Astrocyte of the cerebellum (primary cell): ENCODE measurements around the gene TRAF3.
"Not testable (repeated sequence)": the region's sequence is repeated elsewhere in the genome, so short reads cannot be mapped to it uniquely, and the experiment has no call there.

Source experiments
- DNase-seq: peaks from one replicate; pipeline ENCODE4 v3.0.0-alpha.2; 2011; ENCODE audit warnings: low read depth
- H3K4me3 ChIP-seq: 2 replicates; pipeline ENCODE4 v1.5.1; 2011; ENCODE audit warnings: mild to moderate bottlenecking, low read depth, low read length, moderate library complexity
- in situ Hi-C: cut with HindIII; loops from 2 replicates; pipeline ENCODE4 v1.10.0; 2017; ENCODE audit warnings: low sequenced_read_pairs
- TF ChIP-seq, protein P1 (sequence below): IDR thresholded peaks from 2 replicates; pipeline ENCODE4 v1.5.1; 2012; ENCODE audit warnings: low read length, low read depth, moderate library complexity, mild to moderate bottlenecking; ENCODE audit errors: missing control alignments

Gene TRAF3

DNA sequence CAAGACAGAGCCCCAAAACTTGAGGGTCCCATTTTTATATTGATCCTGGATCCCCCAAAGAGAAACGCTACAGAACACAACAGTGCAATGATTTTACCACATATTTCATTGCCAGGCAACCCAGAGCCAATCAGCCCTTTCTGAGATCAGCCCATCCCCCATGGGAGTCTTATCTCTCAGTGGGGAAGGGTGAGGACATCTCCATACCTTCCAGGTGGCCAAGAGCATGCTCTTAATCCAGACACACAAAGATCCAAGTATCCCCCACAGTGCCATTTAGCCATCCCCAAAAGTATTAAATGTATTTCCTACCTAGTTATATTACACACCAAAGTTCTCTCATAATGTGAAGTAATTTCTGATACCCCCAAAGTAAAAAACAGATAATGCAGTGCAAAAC lies 82.7 kb downstream of the TRAF3 start:
- no peak for DNase-seq
- TF ChIP-seq, protein P1, sequence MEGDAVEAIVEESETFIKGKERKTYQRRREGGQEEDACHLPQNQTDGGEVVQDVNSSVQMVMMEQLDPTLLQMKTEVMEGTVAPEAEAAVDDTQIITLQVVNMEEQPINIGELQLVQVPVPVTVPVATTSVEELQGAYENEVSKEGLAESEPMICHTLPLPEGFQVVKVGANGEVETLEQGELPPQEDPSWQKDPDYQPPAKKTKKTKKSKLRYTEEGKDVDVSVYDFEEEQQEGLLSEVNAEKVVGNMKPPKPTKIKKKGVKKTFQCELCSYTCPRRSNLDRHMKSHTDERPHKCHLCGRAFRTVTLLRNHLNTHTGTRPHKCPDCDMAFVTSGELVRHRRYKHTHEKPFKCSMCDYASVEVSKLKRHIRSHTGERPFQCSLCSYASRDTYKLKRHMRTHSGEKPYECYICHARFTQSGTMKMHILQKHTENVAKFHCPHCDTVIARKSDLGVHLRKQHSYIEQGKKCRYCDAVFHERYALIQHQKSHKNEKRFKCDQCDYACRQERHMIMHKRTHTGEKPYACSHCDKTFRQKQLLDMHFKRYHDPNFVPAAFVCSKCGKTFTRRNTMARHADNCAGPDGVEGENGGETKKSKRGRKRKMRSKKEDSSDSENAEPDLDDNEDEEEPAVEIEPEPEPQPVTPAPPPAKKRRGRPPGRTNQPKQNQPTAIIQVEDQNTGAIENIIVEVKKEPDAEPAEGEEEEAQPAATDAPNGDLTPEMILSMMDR = no peak
- in situ Hi-C loops = no loop called here
- no peak overlapping the region for H3K4me3 ChIP-seq

DNA sequence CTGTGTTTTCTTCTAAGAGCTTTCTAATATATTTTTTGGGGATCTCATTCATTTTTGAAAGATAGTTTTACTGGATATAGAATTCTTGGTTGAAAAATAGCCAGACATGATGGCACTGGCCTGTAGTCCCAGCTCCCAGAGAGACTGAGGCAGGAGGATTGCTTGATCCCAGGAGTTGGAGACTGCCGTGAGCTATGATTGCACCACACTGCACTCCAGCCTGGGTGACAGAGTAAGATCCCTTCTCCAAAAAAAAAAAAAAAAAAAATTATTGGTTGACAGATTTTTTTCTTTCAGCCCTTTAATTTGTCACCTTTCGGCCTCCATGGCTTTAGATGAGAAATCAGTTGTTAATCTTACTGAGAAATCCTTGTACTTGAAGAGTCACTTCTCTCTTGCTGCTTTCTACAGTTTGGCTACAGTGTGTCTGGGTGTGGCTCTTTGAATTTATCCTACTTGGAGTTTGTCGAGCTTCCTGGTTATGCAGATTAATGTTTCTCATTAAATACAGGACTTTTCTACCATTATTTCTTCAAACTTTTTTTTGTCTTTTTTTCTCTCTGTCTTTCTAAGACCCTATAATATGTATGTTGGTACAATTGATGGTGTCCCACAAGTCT lies 85.0 kb downstream of the TRAF3 start:
- in situ Hi-C loops = no loop called here
- no peak for DNase-seq
- no peak overlapping the region for H3K4me3 ChIP-seq
- TF ChIP-seq, protein P1 = no peak

DNA sequence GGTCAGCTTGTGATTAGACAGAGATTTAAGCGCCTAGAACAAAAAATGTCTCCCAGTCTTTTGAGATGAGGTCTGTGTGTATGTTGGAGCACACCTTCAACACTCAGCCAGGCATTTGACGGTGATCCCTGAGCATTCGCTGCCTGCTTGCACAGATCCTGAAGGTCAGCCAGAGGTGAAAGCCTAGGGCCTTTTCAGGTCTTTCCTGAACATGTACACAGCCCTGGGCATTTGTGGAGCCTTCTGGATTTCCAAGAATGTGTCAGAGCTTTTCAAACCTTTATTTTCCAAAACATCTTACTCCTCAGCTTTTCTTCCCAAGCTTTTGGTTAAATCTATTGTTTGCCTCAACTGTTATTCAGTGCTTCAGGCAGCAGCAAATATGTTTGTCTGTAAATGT lies 86.1 kb downstream of the TRAF3 start:
- H3K4me3 ChIP-seq = no peak overlapping the region
- TF ChIP-seq, protein P1 = no peak
- DNase-seq = no peak
- in situ Hi-C loops = no loop called here

DNA sequence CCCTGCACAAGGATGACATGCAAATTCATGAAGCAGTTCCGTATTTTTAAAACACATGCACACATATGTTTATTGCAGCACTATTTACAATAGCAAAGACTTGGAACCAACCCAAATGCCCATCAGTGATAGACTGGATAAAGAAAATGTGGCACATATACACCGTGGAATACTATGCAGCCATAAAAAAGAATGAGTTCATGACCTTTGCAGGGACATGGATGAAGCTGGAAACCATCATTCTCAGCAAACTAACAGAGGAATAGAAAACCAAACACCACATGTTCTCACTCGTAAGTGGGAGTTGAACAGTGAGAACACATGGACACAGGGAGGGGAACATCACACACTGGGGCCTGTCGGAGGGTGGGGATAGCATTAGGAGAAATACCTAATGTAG lies 88.7 kb downstream of the TRAF3 start:
- in situ Hi-C loops, DNase-seq, H3K4me3 ChIP-seq: not testable (repeated sequence)

DNA sequence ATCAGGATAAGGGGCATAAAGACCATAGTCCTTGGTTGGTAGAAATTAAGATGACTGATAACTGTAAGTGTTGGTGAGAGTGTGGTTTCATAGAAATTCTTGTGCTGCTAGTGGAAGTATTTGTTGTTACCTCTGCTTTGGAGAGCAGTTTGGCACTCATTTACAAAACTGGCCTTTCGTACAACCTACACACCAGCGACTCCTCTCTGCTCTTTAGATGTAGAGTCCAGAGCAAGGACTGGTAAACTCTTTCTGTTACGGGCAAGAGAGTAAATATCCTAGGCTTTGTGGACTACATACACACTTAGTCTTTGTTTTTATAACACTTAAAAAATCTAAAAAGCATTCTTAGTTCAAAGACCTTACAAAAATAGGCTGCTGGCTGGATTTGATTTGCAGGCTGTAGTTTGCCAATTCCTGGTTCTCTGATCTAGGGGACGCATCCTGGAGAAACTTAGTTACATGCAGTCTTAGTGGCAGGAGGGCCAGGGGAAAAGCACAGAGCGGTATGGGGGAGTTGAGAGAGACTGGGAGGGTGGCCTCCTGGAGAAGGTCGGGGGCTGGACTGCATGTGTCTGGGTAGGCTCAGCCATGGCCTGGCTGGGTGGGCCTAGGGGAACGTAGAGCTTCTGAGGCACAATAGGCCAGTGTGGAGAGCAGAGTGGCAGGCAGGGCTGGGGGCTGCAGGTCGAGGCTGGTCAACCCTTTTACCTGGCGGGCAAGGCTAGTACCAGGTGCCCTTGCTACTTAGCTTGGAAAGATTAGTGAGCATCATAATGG lies 89.9 kb downstream of the TRAF3 start:
- H3K4me3 ChIP-seq = no peak overlapping the region
- TF ChIP-seq, protein P1 = no peak
- in situ Hi-C loops = no loop called here
- DNase-seq = no peak

DNA sequence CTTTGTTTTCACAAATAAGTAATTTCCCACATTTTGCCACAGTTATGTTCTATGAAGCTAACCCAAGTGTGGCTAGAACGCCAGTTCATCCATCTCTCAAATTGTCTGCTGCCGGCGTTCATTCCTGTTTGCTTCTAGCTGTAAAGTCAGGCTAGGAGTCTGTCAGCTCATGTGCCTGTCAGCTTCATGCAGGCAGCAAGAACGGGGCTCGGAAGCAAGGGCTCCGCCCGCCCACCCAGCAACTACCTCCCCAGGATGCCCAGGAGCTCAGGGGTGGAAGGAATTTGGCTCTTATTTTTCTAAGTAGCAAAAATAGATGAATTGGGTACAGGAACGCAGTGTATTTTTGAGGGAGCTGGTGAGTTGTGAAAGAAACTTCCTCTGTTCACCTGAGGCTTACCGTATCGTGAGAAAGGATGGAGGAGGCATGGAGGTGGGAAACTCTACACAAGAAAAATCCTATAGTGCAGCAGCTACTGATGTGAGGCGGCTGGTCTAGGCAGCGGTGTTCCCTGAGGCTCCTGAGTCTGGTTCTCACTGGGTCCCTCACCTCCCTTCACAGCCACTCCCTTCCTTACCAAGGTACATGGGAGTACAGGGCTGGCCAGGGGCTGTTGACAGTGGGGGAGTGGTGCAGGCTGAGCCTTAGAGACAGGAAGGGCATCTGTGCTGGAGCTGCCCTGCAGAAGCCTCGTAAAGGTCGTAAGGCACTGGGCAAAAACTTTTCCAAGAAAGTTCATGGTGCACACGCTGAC lies 90.8 kb downstream of the TRAF3 start:
- DNase-seq = no peak
- H3K4me3 ChIP-seq = no peak overlapping the region
- in situ Hi-C loops = no loop called here
- TF ChIP-seq, protein P1 = no peak
